Testis (tissue), 2 donors: ENCODE results near the gene IGFBP3.

ENCODE experiments used
- CTCF ChIP-seq, 3 experiments: fragments of 450-650 bp in 2 of 3; fragments of 200-600 bp in 1 of 3; sonication (generic) in 1 of 3; IDR thresholded peaks; one replicate each; pipeline ENCODE4 v1.5.1; 2016 to 2019; ENCODE audit warnings: antibody characterized with exemption in 3 of 3, mild to moderate bottlenecking in 2 of 3, moderate library complexity in 1 of 3
- POLR2A ChIP-seq: fragments of 450-650 bp; IDR thresholded peaks from one replicate; pipeline ENCODE4 v1.6.1; 2017; ENCODE audit warnings: antibody characterized with exemption, mild to moderate bottlenecking, moderate library complexity

- TF ChIP-seq CTCF (IDR thresholded peaks at IDR 0.05), result no peak
- no peak for TF ChIP-seq POLR2A
These were observed 34.2 kb upstream of the IGFBP3 start for GRCh38 chr7:45955286-45955685.
